ENCODE measurements around the gene TMEM121. TPM values are rescaled to one million over a fixed set of nuclear protein-coding genes. Genes with fewer than 3 reads are reported as not detected.
"Not testable (repeated sequence)": the region's sequence is repeated elsewhere in the genome, so short reads cannot be mapped to it uniquely, and the experiment has no call there.

The TMEM121 gene
- total and polyA plus RNA-seq, 10 of the 15 experiments (the other 5 are each of a cell fraction or from before 2014, with no cell fraction given), result 0.04 to 4.9 (median 1.2) TPM; not detected in 2

- H3K9me3 ChIP-seq (replicated peaks; ENCODE audit: control insufficient read depth, insufficient read depth, low read length), result no peaks in the 10 kb centered on the region
- H3K4me1 ChIP-seq (ENCODE audit: control insufficient read depth, insufficient read depth, low read length), result peaks cover 54% of the 10 kb centered on the region
- TF ChIP-seq, protein P1, sequence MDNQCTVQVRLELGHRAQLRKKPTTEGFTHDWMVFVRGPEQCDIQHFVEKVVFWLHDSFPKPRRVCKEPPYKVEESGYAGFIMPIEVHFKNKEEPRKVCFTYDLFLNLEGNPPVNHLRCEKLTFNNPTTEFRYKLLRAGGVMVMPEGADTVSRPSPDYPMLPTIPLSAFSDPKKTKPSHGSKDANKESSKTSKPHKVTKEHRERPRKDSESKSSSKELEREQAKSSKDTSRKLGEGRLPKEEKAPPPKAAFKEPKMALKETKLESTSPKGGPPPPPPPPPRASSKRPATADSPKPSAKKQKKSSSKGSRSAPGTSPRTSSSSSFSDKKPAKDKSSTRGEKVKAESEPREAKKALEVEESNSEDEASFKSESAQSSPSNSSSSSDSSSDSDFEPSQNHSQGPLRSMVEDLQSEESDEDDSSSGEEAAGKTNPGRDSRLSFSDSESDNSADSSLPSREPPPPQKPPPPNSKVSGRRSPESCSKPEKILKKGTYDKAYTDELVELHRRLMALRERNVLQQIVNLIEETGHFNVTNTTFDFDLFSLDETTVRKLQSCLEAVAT (IDR thresholded peaks at IDR 0.05), result 0 out of 2 replicates have a peak, but pooled peaks have one; percentile 38
- TF ChIP-seq BMI1 (IDR thresholded peaks at IDR 0.05; ENCODE audit: borderline replicate concordance) (no peak), LARP7 (IDR thresholded peaks at IDR 0.05) (no peak), SIN3A (IDR thresholded peaks at IDR 0.05; ENCODE audit: low read depth, low read length) (no peak), NBN (IDR thresholded peaks at IDR 0.05) (peak; percentile 75), FOXM1 (IDR thresholded peaks at IDR 0.05; ENCODE audit: low read depth, low read length) (no peak), HDGF (IDR thresholded peaks at IDR 0.05) (peak; percentile 98; the same call in 1 of the 2 replicates), CTCF (IDR thresholded peaks at IDR 0.05 in 2 of 3, conservative IDR thresholded peaks at IDR 0.05 in 1 of 3; ENCODE audit: control insufficient read depth in 2 of 3, extremely low read depth in 1 of 3, insufficient read depth in 1 of 3, low read depth in 3 of 3, low read length in 3 of 3) (no peak), RUNX3 (IDR thresholded peaks at IDR 0.05; ENCODE audit: low read length) (no peak)
- BruUV-seq (replicated peaks), result no TSS peak
- no peak overlapping the region for H3K4me3 ChIP-seq
- FAIRE-seq (no peak), DNase-seq (ENCODE audit: low read depth, low spot score) (no peak), ATAC-seq (no peak)
- H3K79me2 ChIP-seq (ENCODE audit: control insufficient read depth, insufficient read depth, low read length), result peaks cover 17% of the 10 kb centered on the region
- H4K20me1 ChIP-seq (ENCODE audit: control insufficient read depth, insufficient read depth), result no peaks in the 10 kb centered on the region
- in situ Hi-C loops (cut with MboI), result no loop called here
- no peaks in the 10 kb centered on the region for H3K36me3 ChIP-seq (ENCODE audit: control insufficient read depth in 2 of 2, insufficient read depth in 2 of 2, low read length in 1 of 2)
- no peaks in the 10 kb centered on the region for H3K27me3 ChIP-seq (replicated peaks in 1 of 2; ENCODE audit: control insufficient read depth in 2 of 2, insufficient read depth in 2 of 2, low read length in 1 of 2)
- H3K9ac ChIP-seq (ENCODE audit: control insufficient read depth, insufficient read depth, low read length), result no peak overlapping the region
- no peak overlapping the region for H3K4me2 ChIP-seq (ENCODE audit: control insufficient read depth, insufficient read depth)
- intact Hi-C loops (cut with micrococcal nuclease; ENCODE audit: unreplicated experiment), result no loop called here
- ChIA-PET RAD21 (ENCODE audit: unreplicated experiment) (no interaction called here), POLR2A (no interaction called here), SMC1A (ENCODE audit: uncharacterized antibody, unreplicated experiment) (no interaction called here), CTCF (no interaction called here)
- H2AFZ ChIP-seq (ENCODE audit: control insufficient read depth, low read depth, low read length), result no peak overlapping the region
- 100% methylated on average over 1 of the region's 1 CpG for WGBS (ENCODE audit: insufficient coverage, insufficient replicate concordance, low lambda C conversion rate, missing lambda C conversion rate)
- H3K27ac ChIP-seq (ENCODE audit: control insufficient read depth, insufficient read depth), result peak overlapping the region; percentile 81
Observed at GRCh38 chr14:105570482-105570881, 44.1 kb downstream of the TMEM121 start.

DNA sequence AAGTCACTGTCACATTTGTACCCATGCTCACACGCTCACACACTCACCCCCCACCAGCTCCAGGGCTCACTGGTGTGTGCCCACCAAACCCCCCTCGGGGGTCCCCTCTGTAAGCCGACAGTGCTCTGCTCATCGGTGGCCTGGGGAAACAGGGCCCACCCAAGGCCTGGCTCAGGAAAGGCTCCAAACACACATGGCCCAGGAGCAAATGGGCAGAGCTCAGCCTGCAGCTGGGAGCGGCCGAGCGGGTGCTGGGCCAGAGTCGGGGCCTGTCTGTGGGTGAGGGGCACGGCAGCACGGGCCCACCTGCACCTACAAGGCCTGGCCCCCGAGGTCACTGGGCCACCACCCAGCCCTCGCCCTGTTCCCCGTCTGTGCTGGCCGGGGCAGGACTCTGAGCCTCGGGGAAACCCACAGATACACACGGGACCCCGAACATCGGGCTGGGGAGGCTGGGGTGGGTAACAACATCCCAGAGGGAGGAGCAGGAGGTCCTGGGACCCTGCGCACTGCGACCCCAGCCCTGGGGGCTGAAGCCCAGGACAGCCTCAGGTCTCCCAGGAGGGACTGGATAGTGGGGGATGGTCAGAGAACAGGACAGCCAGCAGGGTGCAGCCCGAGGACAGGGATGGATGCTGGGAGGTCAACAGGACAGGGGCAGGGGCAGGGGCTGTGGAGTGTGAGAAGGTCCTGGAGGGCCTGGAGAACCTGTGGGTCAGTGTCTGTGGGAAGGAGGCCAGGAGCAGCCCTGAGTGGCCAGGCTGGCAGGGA lies 45.0 kb downstream of the TMEM121 start:
- FAIRE-seq; intact Hi-C loops (cut with micrococcal nuclease; ENCODE audit: unreplicated experiment); BruUV-seq (replicated peaks); H3K9ac ChIP-seq (ENCODE audit: control insufficient read depth, insufficient read depth, low read length); H3K27me3 ChIP-seq (replicated peaks in 1 of 2; ENCODE audit: control insufficient read depth in 2 of 2, insufficient read depth in 2 of 2, low read length in 1 of 2); DNase-seq (ENCODE audit: low read depth, low spot score); POLR2A ChIA-PET; H3K4me3 ChIP-seq; CTCF ChIA-PET; H2AFZ ChIP-seq (ENCODE audit: control insufficient read depth, low read depth, low read length); H3K9me3 ChIP-seq (replicated peaks; ENCODE audit: control insufficient read depth, insufficient read depth, low read length); RAD21 ChIA-PET (ENCODE audit: unreplicated experiment); in situ Hi-C loops (cut with MboI); H3K36me3 ChIP-seq (ENCODE audit: control insufficient read depth in 2 of 2, insufficient read depth in 2 of 2, low read length in 1 of 2); H3K4me2 ChIP-seq (ENCODE audit: control insufficient read depth, insufficient read depth); ATAC-seq; SMC1A ChIA-PET (ENCODE audit: uncharacterized antibody, unreplicated experiment); H4K20me1 ChIP-seq (ENCODE audit: control insufficient read depth, insufficient read depth): not testable (repeated sequence)
- WGBS (ENCODE audit: insufficient coverage, insufficient replicate concordance, low lambda C conversion rate, missing lambda C conversion rate), result 18% methylated on average over 20 of the region's 21 CpGs
- Histone ChIP-seq H3K4me1 (ENCODE audit: control insufficient read depth, insufficient read depth, low read length) (peaks cover 58% of the 10 kb centered on the region), H3K79me2 (ENCODE audit: control insufficient read depth, insufficient read depth, low read length) (peaks cover 20% of the 10 kb centered on the region), H3K27ac (ENCODE audit: control insufficient read depth, insufficient read depth) (peak overlapping the region; percentile 81)

Data from GM12878 (cell line).